OCI-LY3 (cell line): ENCODE data around the gene HDAC6.

Experiments used
- H2AFZ ChIP-seq: fragments of 200-600, 300-600 bp; shearing (Covaris generic); 2 replicates; pipeline ENCODE4 v1.6.0; 2014; ENCODE audit warnings: antibody characterized with exemption, low read depth, low read length
- H3K27ac ChIP-seq: fragments of 200-600, 300-600 bp; sonication (generic); 2 replicates; pipeline ENCODE4 v1.5.1; 2014; ENCODE audit warnings: mild to moderate bottlenecking, low read length, moderate library complexity, mixed read lengths
- H3K27me3 ChIP-seq: fragments of 200-600, 300-600 bp; sonication (generic); 2 replicates; pipeline ENCODE4 v1.6.1; 2014; ENCODE audit warnings: low read depth, low read length, mixed read lengths
- H3K36me3 ChIP-seq: fragments of 200-600, 300-600 bp; sonication (generic); replicated peaks from 2 replicates; pipeline ENCODE3; 2014; ENCODE audit warnings: low read depth, low read length, mixed read lengths
- H3K4me1 ChIP-seq: fragments of 300-600, 200-600 bp; sonication (generic); 2 replicates; pipeline ENCODE4 v1.6.1; 2014; ENCODE audit warnings: low read length, mixed read lengths
- H3K4me2 ChIP-seq: fragments of 200-600, 300-600 bp; sonication (generic); 2 replicates; pipeline ENCODE4 v1.6.1; 2014; ENCODE audit warnings: low read length, mixed read lengths
- H3K4me3 ChIP-seq: fragments of 300-600, 200-600 bp; sonication (generic); 2 replicates; pipeline ENCODE4 v1.5.1; 2014; ENCODE audit warnings: antibody characterized with exemption, mild to moderate bottlenecking, low read length, moderate library complexity
- H3K79me2 ChIP-seq: fragments of 300-600, 200-600 bp; shearing (Covaris generic); 2 replicates; pipeline ENCODE4 v1.6.1; 2014; ENCODE audit warnings: mild to moderate bottlenecking, low read length, mixed read lengths
- H3K9ac ChIP-seq: fragments of 300-600, 200-600 bp; shearing (Covaris generic); 2 replicates; pipeline ENCODE4 v1.6.0; 2014; ENCODE audit warnings: mild to moderate bottlenecking, low read length, moderate library complexity
- H3K9me3 ChIP-seq: fragments of 200-600, 300-600 bp; shearing (Covaris generic); 2 replicates; pipeline ENCODE4 v1.6.1; 2014; ENCODE audit warnings: low read length, mixed read lengths; ENCODE audit not compliant: insufficient read depth
- H4K20me1 ChIP-seq: fragments of 200-600, 300-600 bp; sonication (generic); 2 replicates; pipeline ENCODE4 v1.6.1; 2016; ENCODE audit warnings: low read length, mixed read lengths; ENCODE audit not compliant: insufficient read depth
- EZH2phosphoT487 ChIP-seq: fragments of 200-600 bp; shearing (Covaris generic); IDR thresholded peaks from 2 replicates; pipeline ENCODE4 v1.6.1; 2018; ENCODE audit warnings: antibody characterized with exemption, mixed run types, low read depth
- TF ChIP-seq, protein P1 (sequence below): fragments of 200-600, 300-600 bp; sonication (generic); IDR thresholded peaks from 2 replicates; pipeline ENCODE4 v1.5.1; 2014; ENCODE audit warnings: antibody characterized with exemption, low read length, low read depth

The HDAC6 gene

DNA sequence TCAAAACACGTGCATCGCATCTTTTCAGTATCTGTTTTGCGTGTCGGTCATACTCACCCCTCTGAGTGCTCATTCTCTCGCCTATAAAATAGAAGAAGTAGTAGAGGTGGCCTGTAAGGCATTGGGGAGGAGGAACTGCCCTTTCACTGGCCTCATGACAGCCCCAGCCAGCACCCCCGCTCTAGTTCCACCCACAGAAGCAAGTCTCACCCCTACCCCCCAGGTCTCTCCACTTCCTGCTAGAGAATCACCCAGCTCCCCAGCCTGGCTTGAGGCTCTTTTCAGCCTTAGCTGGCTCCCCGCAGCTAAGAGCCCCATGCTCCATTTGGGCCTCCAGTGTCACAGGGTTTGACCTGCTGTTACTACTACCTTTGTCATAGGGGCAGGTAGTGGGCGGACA is 11.8 kb downstream of the HDAC6 start:
- no peak overlapping the region for H3K4me3 ChIP-seq

DNA sequence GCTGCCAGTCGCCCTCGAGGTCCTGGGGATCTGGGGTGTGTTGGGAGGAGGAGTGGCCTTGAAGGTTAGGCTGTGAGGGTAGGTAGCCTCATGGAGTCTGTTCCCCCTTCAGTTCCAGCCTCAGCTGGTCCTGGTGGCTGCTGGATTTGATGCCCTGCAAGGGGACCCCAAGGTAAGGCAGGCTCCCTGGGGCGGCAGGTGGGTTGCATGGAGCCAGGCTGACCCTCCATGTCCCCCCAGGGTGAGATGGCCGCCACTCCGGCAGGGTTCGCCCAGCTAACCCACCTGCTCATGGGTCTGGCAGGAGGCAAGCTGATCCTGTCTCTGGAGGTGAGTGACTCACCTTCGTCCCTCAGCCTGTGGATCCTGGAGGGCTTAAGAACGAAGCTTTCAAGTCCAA is 12.9 kb downstream of the HDAC6 start:
- Histone ChIP-seq H3K27ac (no peak overlapping the region), H3K36me3 (no peaks in the 10 kb centered on the region), H3K27me3 (no peaks in the 10 kb centered on the region), H3K4me3 (no peak overlapping the region), H3K9ac (no peak overlapping the region), H3K4me2 (no peak overlapping the region), H4K20me1 (no peaks in the 10 kb centered on the region), H3K4me1 (no peaks in the 10 kb centered on the region), H3K79me2 (no peaks in the 10 kb centered on the region), H3K9me3 (no peaks in the 10 kb centered on the region), H2AFZ (no peak overlapping the region)
- TF ChIP-seq, protein P1, sequence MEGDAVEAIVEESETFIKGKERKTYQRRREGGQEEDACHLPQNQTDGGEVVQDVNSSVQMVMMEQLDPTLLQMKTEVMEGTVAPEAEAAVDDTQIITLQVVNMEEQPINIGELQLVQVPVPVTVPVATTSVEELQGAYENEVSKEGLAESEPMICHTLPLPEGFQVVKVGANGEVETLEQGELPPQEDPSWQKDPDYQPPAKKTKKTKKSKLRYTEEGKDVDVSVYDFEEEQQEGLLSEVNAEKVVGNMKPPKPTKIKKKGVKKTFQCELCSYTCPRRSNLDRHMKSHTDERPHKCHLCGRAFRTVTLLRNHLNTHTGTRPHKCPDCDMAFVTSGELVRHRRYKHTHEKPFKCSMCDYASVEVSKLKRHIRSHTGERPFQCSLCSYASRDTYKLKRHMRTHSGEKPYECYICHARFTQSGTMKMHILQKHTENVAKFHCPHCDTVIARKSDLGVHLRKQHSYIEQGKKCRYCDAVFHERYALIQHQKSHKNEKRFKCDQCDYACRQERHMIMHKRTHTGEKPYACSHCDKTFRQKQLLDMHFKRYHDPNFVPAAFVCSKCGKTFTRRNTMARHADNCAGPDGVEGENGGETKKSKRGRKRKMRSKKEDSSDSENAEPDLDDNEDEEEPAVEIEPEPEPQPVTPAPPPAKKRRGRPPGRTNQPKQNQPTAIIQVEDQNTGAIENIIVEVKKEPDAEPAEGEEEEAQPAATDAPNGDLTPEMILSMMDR: no peak
- TF ChIP-seq EZH2phosphoT487: no peak

More for the DNA sequence above, 11.8 kb downstream of the HDAC6 start:
- no peak for TF ChIP-seq EZH2phosphoT487
- TF ChIP-seq, protein P1: no peak
- no peak overlapping the region for H3K27ac ChIP-seq
- no peaks in the 10 kb centered on the region for H3K36me3 ChIP-seq
- no peaks in the 10 kb centered on the region for H3K4me1 ChIP-seq
- H3K4me2 ChIP-seq: no peak overlapping the region
- H3K9ac ChIP-seq: no peak overlapping the region
- no peaks in the 10 kb centered on the region for H4K20me1 ChIP-seq
- H2AFZ ChIP-seq: no peak overlapping the region
- H3K9me3 ChIP-seq: no peaks in the 10 kb centered on the region
- no peaks in the 10 kb centered on the region for H3K79me2 ChIP-seq
- no peaks in the 10 kb centered on the region for H3K27me3 ChIP-seq

DNA sequence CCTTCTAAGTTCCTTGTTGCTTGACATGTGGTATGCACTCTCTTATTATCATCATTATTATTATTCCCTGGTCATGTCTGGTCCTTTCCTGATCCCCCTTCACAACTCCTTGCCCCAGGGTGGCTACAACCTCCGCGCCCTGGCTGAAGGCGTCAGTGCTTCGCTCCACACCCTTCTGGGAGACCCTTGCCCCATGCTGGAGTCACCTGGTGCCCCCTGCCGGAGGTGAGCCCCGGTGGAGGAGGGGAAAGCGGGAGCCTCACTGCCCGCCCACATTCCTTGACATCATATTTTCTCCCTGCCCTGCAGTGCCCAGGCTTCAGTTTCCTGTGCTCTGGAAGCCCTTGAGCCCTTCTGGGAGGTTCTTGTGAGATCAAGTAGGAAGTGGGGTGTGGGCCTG is 13.4 kb downstream of the HDAC6 start:
- H3K9ac ChIP-seq: no peak overlapping the region
- no peaks in the 10 kb centered on the region for H3K9me3 ChIP-seq
- H3K4me2 ChIP-seq: no peak overlapping the region
- H3K36me3 ChIP-seq: no peaks in the 10 kb centered on the region
- H3K4me3 ChIP-seq: no peak overlapping the region
- TF ChIP-seq EZH2phosphoT487: no peak
- TF ChIP-seq, protein P1: no peak
- no peak overlapping the region for H3K27ac ChIP-seq
- H3K4me1 ChIP-seq: no peaks in the 10 kb centered on the region
- no peaks in the 10 kb centered on the region for H3K27me3 ChIP-seq
- no peaks in the 10 kb centered on the region for H3K79me2 ChIP-seq
- no peak overlapping the region for H2AFZ ChIP-seq
- no peaks in the 10 kb centered on the region for H4K20me1 ChIP-seq

DNA sequence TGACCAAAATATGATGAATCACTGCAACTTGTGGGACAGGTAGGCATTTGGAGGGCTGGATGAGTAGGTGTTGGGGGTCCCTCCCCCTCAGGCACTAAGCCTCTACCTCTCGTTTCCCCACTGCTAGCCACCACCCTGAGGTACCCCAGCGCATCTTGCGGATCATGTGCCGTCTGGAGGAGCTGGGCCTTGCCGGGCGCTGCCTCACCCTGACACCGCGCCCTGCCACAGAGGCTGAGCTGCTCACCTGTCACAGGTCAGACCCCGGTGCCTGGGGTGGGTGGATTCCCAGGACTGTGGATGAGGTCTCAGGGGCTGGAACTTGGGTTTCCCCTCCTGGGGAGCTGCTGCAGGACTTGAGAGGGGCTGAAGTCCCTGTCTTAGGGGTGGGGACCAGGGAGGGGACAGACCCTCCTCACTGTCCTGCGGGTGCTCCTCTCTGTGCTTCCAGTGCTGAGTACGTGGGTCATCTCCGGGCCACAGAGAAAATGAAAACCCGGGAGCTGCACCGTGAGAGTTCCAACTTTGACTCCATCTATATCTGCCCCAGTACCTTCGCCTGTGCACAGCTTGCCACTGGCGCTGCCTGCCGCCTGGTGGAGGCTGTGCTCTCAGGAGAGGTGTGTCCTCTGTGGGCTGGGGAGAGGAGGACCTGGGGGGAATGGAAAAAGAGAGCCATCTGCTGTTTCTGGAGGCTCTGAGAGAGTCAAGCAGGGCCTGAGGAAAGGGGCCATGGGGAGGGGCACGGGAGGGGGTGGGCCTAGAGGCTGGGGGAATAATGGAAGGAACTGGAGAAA is 14.3 kb downstream of the HDAC6 start:
- H3K27ac ChIP-seq: no peak overlapping the region
- no peak for TF ChIP-seq EZH2phosphoT487
- TF ChIP-seq, protein P1: no peak
- H3K27me3 ChIP-seq: no peaks in the 10 kb centered on the region
- H3K4me2 ChIP-seq: no peak overlapping the region
- H3K79me2 ChIP-seq: no peaks in the 10 kb centered on the region
- no peaks in the 10 kb centered on the region for H4K20me1 ChIP-seq
- no peaks in the 10 kb centered on the region for H3K9me3 ChIP-seq
- H3K9ac ChIP-seq: no peak overlapping the region
- no peak overlapping the region for H3K4me3 ChIP-seq
- H3K4me1 ChIP-seq: no peaks in the 10 kb centered on the region
- H3K36me3 ChIP-seq: no peaks in the 10 kb centered on the region
- no peak overlapping the region for H2AFZ ChIP-seq
